Heart left ventricle (tissue), 13 donors: Measurements from ENCODE around the gene VSIG8.

Experiments
- CTCF ChIP-seq, 12 donors: fragments of 200-600 bp; sonication (generic) in 4 of 12; IDR thresholded peaks; one replicate each; pipeline versions ENCODE4 v1.5.0 to v1.8.0; 2018 to 2022; ENCODE audit warnings: antibody characterized with exemption in 12 of 12, mild to moderate bottlenecking in 5 of 12
- POLR2A ChIP-seq, 2 donors: fragments of 450-650 bp; IDR thresholded peaks; one replicate each; pipeline ENCODE4 v1.6.1; 2017; ENCODE audit warnings: antibody characterized with exemption in 2 of 2, mild to moderate bottlenecking in 2 of 2, moderate library complexity in 2 of 2
- donor health status: ischemic (EF 13 %, LVEDD 7.1; RV severe dilation, severe dysfunction).
- donor health status: DM: no; HTN: yes; CAD: no.
- donor health status: DM: no; HTN: no; CAD: no.
- donor health status: ischemic (EF 25% LVEDD 6.9; RV normal size, moderate dysfunction).
- donor health status: ischemic (EF 25% LVEDD 5.7; RV mildly dilated, moderate dysfunction).
- donor health status: ischemic (EF 35%, LVEDD 5.7; RV mildly dilated, moderate dysfunction).
- donor health status: nonischemic (EF 11% LVEDD 7.7; RV severe dilation, severe dysfunction).
- donor health status: DM: yes; HTN: yes; CAD: no.
- donor health status: PGD.
- donor health status: ischemic (EF 29% LVEDD 5.4; RV normal size, mild dysfunction).
- donor health status: nonischemic (EF 23%, LVEDD 6.1; RV moderate dilation, normal function).

GRCh38 chr1:159849626-159850366 is 12.7 kb downstream of the VSIG8 start:
- TF ChIP-seq CTCF (IDR thresholded peaks at IDR 0.05) (no peak), POLR2A (IDR thresholded peaks at IDR 0.05) (no peak)
